Ovary (tissue), 3 donors: Measurements from ENCODE around the gene TFIP11.

Source experiments
- CTCF ChIP-seq, 3 donors: fragments of 450-650 bp in 2 of 3; fragments of 200-600 bp in 1 of 3; IDR thresholded peaks; one replicate each; pipeline versions ENCODE4 v1.5.1 to v1.8.0; 2016 to 2022; ENCODE audit warnings: antibody characterized with exemption in 3 of 3, mild to moderate bottlenecking in 1 of 3
- POLR2A ChIP-seq: fragments of 450-650 bp; IDR thresholded peaks from one replicate; pipeline ENCODE4 v1.6.1; 2017; ENCODE audit warnings: antibody characterized with exemption, mild to moderate bottlenecking, moderate library complexity
- donor health status: DM: no; HTN: no; CAD: no.

DNA sequence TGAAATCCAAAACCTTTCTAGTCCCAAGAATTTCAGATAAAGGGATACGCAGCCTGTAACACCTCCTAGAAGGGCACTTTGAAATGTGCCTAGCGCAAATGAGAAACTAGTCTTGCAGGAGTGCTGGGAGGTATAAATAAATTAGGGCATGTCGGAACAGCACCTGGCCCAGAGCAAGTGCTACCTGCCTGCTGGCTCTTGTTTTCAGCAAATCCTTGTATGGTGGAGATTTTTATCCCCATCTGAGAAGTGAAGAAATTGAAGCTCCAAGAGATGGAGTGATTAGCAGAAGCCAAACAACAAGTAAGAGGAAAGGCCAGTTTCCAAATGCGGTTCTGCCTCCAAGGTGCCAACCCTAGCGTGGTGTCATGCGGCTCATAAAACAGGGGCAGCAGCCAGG, 36.7 kb upstream of the TFIP11 start:
- no peak for TF ChIP-seq CTCF (IDR thresholded peaks at IDR 0.05)
- no peak for TF ChIP-seq POLR2A
